ENCODE data around the gene SIK3. TPM values are rescaled to one million over a fixed set of nuclear protein-coding genes. Genes with fewer than 3 reads are reported as not detected.
"Not testable (repeated sequence)": the region's sequence is repeated elsewhere in the genome, so short reads cannot be mapped to it uniquely, and the experiment has no call there.

Gene SIK3
- total and polyA plus RNA-seq, 12 donors = 11.7 to 176 (median 25.2) TPM

DNA sequence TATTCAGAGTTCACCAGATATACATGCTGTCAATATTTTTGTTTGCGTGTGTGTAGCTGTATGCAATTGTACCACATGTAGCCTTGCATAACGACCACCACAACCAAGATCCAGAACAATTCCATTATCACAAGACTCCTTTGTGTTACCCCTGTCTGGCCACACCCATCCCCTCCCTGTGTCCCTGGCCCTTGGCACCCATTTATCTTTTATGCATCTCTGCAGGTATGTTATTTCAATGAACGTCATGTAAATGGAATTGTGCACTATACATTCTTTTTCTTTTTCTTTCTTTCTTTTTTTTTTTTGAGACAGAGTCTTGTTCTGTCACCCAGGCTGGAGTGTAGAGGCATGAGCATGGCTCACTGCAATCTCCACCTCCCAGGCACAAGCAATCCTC, 36.2 kb upstream of the SIK3 start:
- Histone ChIP-seq H3K27ac (no peak overlapping the region), H3K27me3 (no peaks in the 10 kb centered on the region), H3K4me3 (no peak overlapping the region), H3K36me3 (replicated peaks in 1 of 2) (no peaks in the 10 kb centered on the region), H3K4me1 (replicated peaks in 1 of 2) (no peaks in the 10 kb centered on the region), H3K9me3 (replicated peaks in 1 of 3) (no peaks in the 10 kb centered on the region)
- TF ChIP-seq POLR2A (IDR thresholded peaks at IDR 0.05) (no peak), CTCF (IDR thresholded peaks at IDR 0.05) (no peak)
- WGBS, 4 donors = 54 to 80% (median 73%) methylated on average over 2 to 3 of the region's 3 CpGs
- DNase-seq = no peak
- intact Hi-C loops (cut with DNase I) = loop anchor here in 1 of 2 donors (5.0 kb wide), 1 partner anchor 73 kb away; no protein-coding TSS in a partner anchor

DNA sequence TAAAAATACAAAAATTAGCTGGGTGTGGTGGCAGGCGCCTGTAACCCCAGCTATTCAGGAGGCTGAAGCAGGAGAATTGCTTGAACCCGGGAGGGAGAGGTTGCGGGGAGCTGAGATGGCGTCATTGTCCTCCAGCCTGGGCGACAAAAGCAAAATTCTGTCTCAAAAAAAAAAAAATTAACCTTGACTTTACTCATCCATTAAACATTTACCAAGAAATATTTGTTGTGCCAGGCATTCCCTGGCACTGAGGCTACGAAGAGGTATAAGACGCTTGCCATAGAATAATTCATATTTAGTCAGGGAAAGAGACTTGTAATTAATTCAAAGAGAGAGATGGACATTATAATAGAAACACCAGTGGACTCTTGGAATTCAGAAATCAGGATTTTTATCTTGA, 32.7 kb upstream of the SIK3 start:
- 79 to 93% (median 84%) methylated on average over 7 of the region's 7 CpGs for WGBS, 4 donors
- Histone ChIP-seq H3K9me3 (replicated peaks in 1 of 3) (no peaks in the 10 kb centered on the region), H3K27me3 (no peaks in the 10 kb centered on the region), H3K4me3 (no peak overlapping the region), H3K27ac (no peak overlapping the region), H3K4me1 (replicated peaks in 1 of 2) (no peaks in the 10 kb centered on the region), H3K36me3 (replicated peaks in 1 of 2) (no peaks in the 10 kb centered on the region)
- DNase-seq = no peak
- intact Hi-C loops (cut with DNase I) = loop anchor here in 1 of 2 donors (5.0 kb wide), 1 partner anchor 76 kb away; no protein-coding TSS in a partner anchor
- TF ChIP-seq POLR2A (IDR thresholded peaks at IDR 0.05) (no peak), CTCF (IDR thresholded peaks at IDR 0.05) (no peak)

DNA sequence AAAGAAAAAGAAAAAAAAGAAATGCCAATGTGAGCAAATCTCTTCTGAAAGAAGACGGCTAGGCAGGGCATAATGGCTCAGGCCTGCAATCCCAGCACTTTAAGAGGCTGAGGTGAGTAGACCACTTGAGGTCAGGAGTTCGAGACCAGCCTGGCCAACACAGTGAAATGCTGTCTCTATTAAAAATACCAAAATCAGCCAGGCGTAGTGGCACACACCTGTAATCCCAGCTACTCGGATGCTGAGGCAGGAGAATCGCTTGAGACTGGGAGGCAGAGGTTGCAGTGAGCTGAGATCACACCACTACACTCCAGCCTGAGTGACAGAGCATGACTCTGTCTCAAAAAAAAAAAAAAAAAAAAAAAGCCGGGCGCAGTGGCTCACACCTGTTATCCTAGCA, 32.2 kb upstream of the SIK3 start:
- H3K27ac ChIP-seq; H3K4me1 ChIP-seq (replicated peaks in 1 of 2); DNase-seq; H3K9me3 ChIP-seq (replicated peaks in 1 of 3); H3K4me3 ChIP-seq; H3K27me3 ChIP-seq; H3K36me3 ChIP-seq (replicated peaks in 1 of 2): not testable (repeated sequence)
- WGBS, 4 donors = 82 to 98% (median 90%) methylated on average over 5 to 7 of the region's 7 CpGs
- intact Hi-C loops (cut with DNase I) = loop anchor here in 1 of 2 donors (5.0 kb wide), 1 partner anchor 77 kb away; no protein-coding TSS in a partner anchor

DNA sequence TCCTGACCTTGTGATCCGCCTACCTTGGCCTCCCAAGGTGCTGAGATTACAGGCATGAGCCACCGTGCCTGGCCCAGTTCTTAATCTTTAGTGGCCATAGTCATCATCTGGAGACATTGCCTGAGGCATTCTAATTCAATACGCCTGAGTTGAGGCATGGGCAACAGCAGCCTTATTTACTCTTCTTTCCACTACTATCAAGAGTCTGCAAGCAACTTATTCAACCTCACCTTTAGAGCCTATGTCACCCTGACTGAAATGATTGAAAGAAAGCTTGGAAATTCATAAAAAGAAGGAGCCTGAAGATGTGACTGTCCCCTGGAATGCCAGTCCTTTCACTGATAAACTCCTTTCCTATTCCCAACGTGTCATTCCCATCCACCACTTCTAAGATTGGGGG, 30.1 kb upstream of the SIK3 start:
- no peaks in the 10 kb centered on the region for H3K36me3 ChIP-seq (replicated peaks in 1 of 2)
- no peaks in the 10 kb centered on the region for H3K27me3 ChIP-seq
- no peaks in the 10 kb centered on the region for H3K9me3 ChIP-seq (replicated peaks in 1 of 3)
- no peaks in the 10 kb centered on the region for H3K4me1 ChIP-seq (replicated peaks in 1 of 2)
- no peak overlapping the region for H3K4me3 ChIP-seq
- no peak overlapping the region for H3K27ac ChIP-seq
- intact Hi-C loops (cut with DNase I) = no loop called here
- WGBS, 4 donors = 73 to 83% (median 75%) methylated on average over 1 to 4 of the region's 4 CpGs
- TF ChIP-seq CTCF (IDR thresholded peaks at IDR 0.05) (no peak), POLR2A (IDR thresholded peaks at IDR 0.05) (no peak)
- DNase-seq = no peak

- no peaks in the 10 kb centered on the region for H3K36me3 ChIP-seq (replicated peaks in 1 of 2)
- TF ChIP-seq POLR2A (IDR thresholded peaks at IDR 0.05) = no peak
- no peak for TF ChIP-seq CTCF (IDR thresholded peaks at IDR 0.05)
- 70 to 82% (median 78%) methylated on average over 6 of the region's 6 CpGs for WGBS, 4 donors
- intact Hi-C loops (cut with DNase I) = no loop called here
- H3K9me3 ChIP-seq (replicated peaks in 1 of 3) = no peaks in the 10 kb centered on the region
- no peak overlapping the region for H3K4me3 ChIP-seq
- H3K27ac ChIP-seq = no peak overlapping the region
- DNase-seq = no peak
- no peaks in the 10 kb centered on the region for H3K4me1 ChIP-seq (replicated peaks in 1 of 2)
- H3K27me3 ChIP-seq = no peaks in the 10 kb centered on the region
These were observed 29.1 kb upstream of the SIK3 start for GRCh38 chr11:117127171-117127901.

All from adrenal gland (tissue), 12 donors.